IPS DF 6.9 (cell line): ENCODE measurements around the gene UCKL1.

ENCODE experiments used
- DNase-seq: peaks from one replicate; pipeline ENCODE4 v3.0.0-alpha.2; 2013; ENCODE audit warnings: low read depth, low spot score
- H3K27ac ChIP-seq: one replicate; pipeline ENCODE4 v1.5.1; 2013; ENCODE audit warnings: low read length, control low read depth
- H3K27me3 ChIP-seq: 2 replicates; pipeline ENCODE4 v1.6.1; 2013; ENCODE audit warnings: mild to moderate bottlenecking, low read length; ENCODE audit not compliant: control insufficient read depth, insufficient read depth
- H3K36me3 ChIP-seq: 2 replicates; pipeline ENCODE4 v1.6.1; 2013; ENCODE audit warnings: low read length; ENCODE audit not compliant: control insufficient read depth, insufficient read depth
- H3K4me1 ChIP-seq: 2 replicates; pipeline ENCODE4 v1.6.1; 2013; ENCODE audit warnings: low read length; ENCODE audit not compliant: control insufficient read depth, insufficient read depth
- H3K4me3 ChIP-seq: 2 replicates; pipeline ENCODE4 v1.5.1; 2013; ENCODE audit warnings: mild to moderate bottlenecking, low read length
- H3K9me3 ChIP-seq: 2 replicates; pipeline ENCODE4 v1.6.1; 2013; ENCODE audit warnings: low read length, inconsistent platforms; ENCODE audit not compliant: control insufficient read depth, insufficient read depth
- WGBS: extraction: QIAGEN DNeasy Blood & Tissue Kit; methylation state at CpG from one replicate; pipeline ENCODE4 v1.1.7; 2013; ENCODE audit warnings: mixed read lengths, missing lambda C conversion rate; ENCODE audit not compliant: insufficient read length, insufficient coverage; 5-methylcytosine and 5-hydroxymethylcytosine counted together

UCKL1 gene

DNA sequence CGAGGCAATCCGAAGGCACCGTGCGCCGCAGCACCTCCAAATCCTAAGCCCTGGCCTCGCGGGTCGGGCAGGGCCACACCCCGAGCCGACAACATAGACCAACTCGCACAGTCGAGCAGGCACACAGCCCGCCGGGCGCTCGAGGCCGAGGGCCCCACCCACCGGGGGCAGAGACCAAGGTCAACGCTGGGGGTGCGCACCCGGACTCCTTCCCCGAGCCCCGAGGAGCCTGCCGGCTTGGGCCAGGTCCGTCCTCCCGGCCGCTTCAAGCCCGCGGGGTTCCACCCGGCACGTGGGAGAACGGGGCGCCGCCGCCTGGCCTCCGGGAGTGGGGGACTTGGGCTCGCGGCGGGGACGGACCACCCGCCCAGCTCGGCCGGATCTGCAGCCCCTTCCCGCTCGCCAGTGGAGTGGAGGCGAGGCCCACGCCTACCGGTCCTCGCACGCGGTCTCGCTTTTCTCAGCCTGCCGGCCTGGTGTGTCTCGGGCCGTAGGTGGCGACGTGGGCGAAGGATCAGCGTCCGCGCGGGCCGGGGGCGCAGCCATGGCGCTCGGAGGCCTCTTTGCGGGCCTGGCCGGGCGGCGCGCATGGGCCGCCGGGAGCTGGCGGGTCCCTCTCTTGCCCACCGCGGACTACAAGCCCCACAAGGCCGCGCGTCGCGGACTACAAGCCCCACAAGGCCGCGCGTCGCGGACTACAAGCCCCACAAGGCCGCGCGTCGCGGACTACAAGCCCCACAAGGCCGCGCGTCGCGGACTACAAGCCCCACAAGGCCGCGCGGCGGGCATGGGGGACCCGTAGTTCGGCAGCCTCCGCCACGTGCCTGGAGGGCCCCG, at the start of gene UCKL1:
UCKL1 (minus strand) TSS at position 590 of the 837 bp plus-strand sequence; CDS start at position 546, 44 bp downstream.
- DNase-seq, result no peak
- peaks cover 9% of the 10 kb centered on the region; the same call in 1 of the 2 replicates for H3K36me3 ChIP-seq
- H3K27me3 ChIP-seq, result no peaks in the 10 kb centered on the region
- WGBS, result no CpG with 5 or more reads among the region's 105 CpGs
- no peaks in the 10 kb centered on the region for H3K9me3 ChIP-seq
- H3K4me3 ChIP-seq, result peak within 1 kb of the TSS; percentile 99
- peaks cover 8% of the 10 kb centered on the region for H3K4me1 ChIP-seq
- no peak within 1 kb of the TSS for H3K27ac ChIP-seq

- no CpG with 5 or more reads among the region's 6 CpGs for WGBS
Measured at GRCh38 chr20:64005394-64005793, 49.2 kb upstream of the UCKL1 start.

GRCh38 chr20:64003960-64004725, 47.9 kb upstream of the UCKL1 start:
- Histone ChIP-seq H3K4me3 (no peak overlapping the region), H3K27me3 (no peaks in the 10 kb centered on the region), H3K9me3 (no peaks in the 10 kb centered on the region), H3K27ac (no peak overlapping the region), H3K4me1 (no peaks in the 10 kb centered on the region), H3K36me3 (peaks cover 33% of the 10 kb centered on the region)
- no CpG with 5 or more reads among the region's 7 CpGs for WGBS
- no peak for DNase-seq

More at GRCh38 chr20:64005394-64005793, 49.2 kb upstream of the UCKL1 start:
- no peaks in the 10 kb centered on the region for H3K27me3 ChIP-seq
- no peaks in the 10 kb centered on the region for H3K9me3 ChIP-seq
- H3K4me1 ChIP-seq, result no peaks in the 10 kb centered on the region
- no peak for DNase-seq
- no peak overlapping the region for H3K4me3 ChIP-seq
- no peak overlapping the region for H3K27ac ChIP-seq
- H3K36me3 ChIP-seq, result peaks cover 27% of the 10 kb centered on the region

DNA sequence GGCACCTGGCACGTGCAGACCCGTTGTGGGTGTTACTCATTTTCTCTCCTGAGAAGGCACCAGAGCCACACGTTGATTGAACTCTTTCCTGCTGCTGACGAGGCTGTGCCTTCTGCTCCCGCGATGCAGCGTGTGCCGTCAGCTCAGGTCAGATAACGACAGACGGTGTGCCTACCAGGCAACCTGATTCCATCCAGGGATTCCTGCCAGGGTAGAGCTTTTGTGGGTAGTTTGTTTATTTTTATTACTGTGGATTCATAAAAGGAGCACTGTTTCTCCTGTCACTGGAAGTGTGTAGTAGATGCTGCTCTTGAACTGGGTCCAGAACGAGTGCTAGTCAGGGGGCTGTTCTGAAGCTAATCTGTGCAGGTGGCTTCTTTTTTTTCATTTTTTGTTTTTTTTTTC, 45.4 kb upstream of the UCKL1 start:
- no peaks in the 10 kb centered on the region for H3K27me3 ChIP-seq
- WGBS, result no CpG with 5 or more reads among the region's 11 CpGs
- H3K4me1 ChIP-seq, result no peaks in the 10 kb centered on the region
- H3K4me3 ChIP-seq, result no peak overlapping the region
- H3K9me3 ChIP-seq, result no peaks in the 10 kb centered on the region
- no peak for DNase-seq
- H3K36me3 ChIP-seq, result peaks cover 37% of the 10 kb centered on the region
- no peak overlapping the region for H3K27ac ChIP-seq

GRCh38 chr20:64000906-64001305, 44.7 kb upstream of the UCKL1 start:
- no peak overlapping the region for H3K27ac ChIP-seq
- no CpG with 5 or more reads among the region's 12 CpGs for WGBS
- H3K9me3 ChIP-seq, result no peaks in the 10 kb centered on the region
- DNase-seq, result no peak
- H3K27me3 ChIP-seq, result no peaks in the 10 kb centered on the region
- H3K4me1 ChIP-seq, result no peaks in the 10 kb centered on the region
- H3K36me3 ChIP-seq, result peaks cover 38% of the 10 kb centered on the region
- H3K4me3 ChIP-seq, result no peak overlapping the region

DNA sequence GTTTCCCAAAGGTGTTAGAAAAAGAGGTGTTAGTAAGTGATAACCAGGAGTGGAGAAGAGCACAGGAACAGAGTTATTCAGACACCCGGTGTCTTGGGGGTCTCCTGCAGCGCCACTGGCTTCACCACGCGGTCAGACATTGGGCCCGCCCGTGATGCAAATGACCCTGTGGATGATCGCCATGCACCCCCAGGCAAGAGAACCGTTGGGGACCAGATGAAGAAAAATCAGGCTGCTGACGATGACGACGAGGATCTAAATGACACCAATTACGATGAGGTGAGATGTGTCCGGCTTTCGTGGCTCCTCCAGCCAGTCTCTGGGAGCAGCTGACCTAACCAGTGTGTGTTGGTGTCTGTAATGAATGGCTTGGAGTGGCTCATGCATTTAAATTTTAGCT, 26.7 kb upstream of the UCKL1 start:
- DNase-seq, result no peak
- WGBS, result no CpG with 5 or more reads among the region's 14 CpGs
- Histone ChIP-seq H3K27ac (no peak overlapping the region), H3K27me3 (no peaks in the 10 kb centered on the region), H3K36me3 (peaks cover 3% of the 10 kb centered on the region; the same call in 1 of the 2 replicates), H3K4me3 (no peak overlapping the region), H3K9me3 (no peaks in the 10 kb centered on the region), H3K4me1 (peaks cover 5% of the 10 kb centered on the region; the same call in 1 of the 2 replicates)

DNA sequence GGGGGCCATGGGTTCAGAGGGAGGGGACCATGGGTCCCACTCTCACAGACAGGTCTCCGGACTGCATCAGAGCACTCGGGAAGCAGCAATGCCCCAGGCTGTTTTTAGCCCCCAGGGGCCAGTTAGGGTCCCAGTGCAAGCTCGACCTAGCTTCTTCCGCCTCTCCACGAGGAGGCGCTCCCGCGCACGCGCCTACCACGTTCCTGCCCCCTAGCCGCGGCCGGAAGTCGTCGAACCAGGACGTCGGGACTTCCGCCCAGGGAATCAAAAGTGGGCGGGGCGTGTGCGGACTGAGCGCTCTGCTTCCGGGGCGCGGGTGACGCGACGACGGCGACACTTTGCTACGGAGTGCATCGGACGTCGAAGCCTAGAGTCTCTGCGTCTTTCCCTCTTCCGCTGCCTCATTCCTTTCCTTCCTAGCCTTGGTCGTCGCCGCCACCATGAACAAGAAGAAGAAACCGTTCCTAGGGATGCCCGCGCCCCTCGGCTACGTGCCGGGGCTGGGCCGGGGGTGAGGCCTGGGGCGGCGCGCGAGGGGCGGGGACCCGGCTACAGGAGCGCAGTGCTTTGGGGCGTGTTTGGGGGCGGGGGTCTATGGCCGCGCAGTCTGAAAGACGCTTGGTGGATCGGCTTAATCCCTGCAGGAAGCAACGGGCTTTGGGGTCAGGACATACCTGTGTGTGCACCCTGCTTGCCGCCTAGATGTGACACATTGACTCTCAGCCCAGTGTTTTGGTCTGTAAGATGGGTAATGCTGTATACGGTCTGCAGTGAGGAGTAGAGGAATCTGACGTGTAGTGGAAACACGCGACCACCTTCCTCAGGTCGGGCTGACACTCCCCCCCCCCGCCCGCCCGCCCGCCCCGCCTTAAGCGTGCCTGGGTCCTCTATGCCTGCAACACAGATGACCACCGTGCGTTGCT, 24.9 kb upstream of the UCKL1 start, which contains the start of gene PRPF6:
PRPF6 (plus strand) TSS at position 327 of the 923 bp plus-strand sequence; CDS start at position 441, 114 bp downstream.
- peaks cover 5% of the 10 kb centered on the region; the same call in 1 of the 2 replicates for H3K4me1 ChIP-seq
- no peaks in the 10 kb centered on the region for H3K9me3 ChIP-seq
- peak; percentile 88 for DNase-seq
- no peaks in the 10 kb centered on the region for H3K27me3 ChIP-seq
- peaks cover 3% of the 10 kb centered on the region; the same call in 1 of the 2 replicates for H3K36me3 ChIP-seq
- WGBS, result no CpG with 5 or more reads among the region's 75 CpGs
- H3K4me3 ChIP-seq, result peak within 1 kb of the TSS; percentile 89; the same call in 1 of the 2 replicates
- no peak within 1 kb of the TSS for H3K27ac ChIP-seq

GRCh38 chr20:63980317-63980805, 24.1 kb upstream of the UCKL1 start:
- H3K27ac ChIP-seq, result no peak overlapping the region
- DNase-seq, result no peak
- no CpG with 5 or more reads among the region's 15 CpGs for WGBS
- no peak overlapping the region; the same call in 1 of the 2 replicates for H3K4me3 ChIP-seq
- H3K9me3 ChIP-seq, result no peaks in the 10 kb centered on the region
- peaks cover 5% of the 10 kb centered on the region; the same call in 1 of the 2 replicates for H3K4me1 ChIP-seq
- no peaks in the 10 kb centered on the region; the same call in 1 of the 2 replicates for H3K36me3 ChIP-seq
- H3K27me3 ChIP-seq, result no peaks in the 10 kb centered on the region

GRCh38 chr20:63979557-63980316, 23.5 kb upstream of the UCKL1 start, which contains the start of gene SAMD10:
Gene SAMD10, minus strand, starts transcription at chr20:63979642. Its CDS starts 175 bp downstream, at chr20:63979467.
- H3K4me1 ChIP-seq, result peaks cover 5% of the 10 kb centered on the region; the same call in 1 of the 2 replicates
- H3K27me3 ChIP-seq, result no peaks in the 10 kb centered on the region
- DNase-seq, result no peak
- no CpG with 5 or more reads among the region's 52 CpGs for WGBS
- H3K36me3 ChIP-seq, result no peaks in the 10 kb centered on the region; the same call in 1 of the 2 replicates
- no peaks in the 10 kb centered on the region for H3K9me3 ChIP-seq
- H3K27ac ChIP-seq, result no peak within 1 kb of the TSS
- peak within 1 kb of the TSS; percentile 76 for H3K4me3 ChIP-seq
